ENCODE measurements around the gene UBE3C.
"Not testable (repeated sequence)": the region's sequence is repeated elsewhere in the genome, so short reads cannot be mapped to it uniquely, and the experiment has no call there.

UBE3C gene

DNA sequence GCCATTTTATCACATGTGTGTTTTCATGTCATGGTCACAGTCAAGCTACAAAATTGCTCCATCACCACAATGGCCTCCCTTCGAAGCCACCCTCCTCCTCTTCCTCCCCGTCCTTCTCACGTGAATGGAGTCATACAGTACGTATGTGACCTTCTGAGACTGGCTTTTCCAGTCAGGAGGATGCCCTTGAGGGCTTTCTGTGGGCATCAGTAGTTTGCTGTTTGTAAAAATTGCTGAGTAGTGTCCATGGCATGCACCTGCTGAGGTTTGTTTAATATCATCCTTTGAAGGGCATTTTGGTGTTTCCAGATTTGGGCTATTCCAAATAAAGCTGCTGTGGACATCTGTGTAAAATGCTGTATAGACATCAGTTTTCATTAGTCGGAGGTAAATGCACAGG is 5.9 kb upstream of the UBE3C start:
- no peak for DNase-seq

DNA sequence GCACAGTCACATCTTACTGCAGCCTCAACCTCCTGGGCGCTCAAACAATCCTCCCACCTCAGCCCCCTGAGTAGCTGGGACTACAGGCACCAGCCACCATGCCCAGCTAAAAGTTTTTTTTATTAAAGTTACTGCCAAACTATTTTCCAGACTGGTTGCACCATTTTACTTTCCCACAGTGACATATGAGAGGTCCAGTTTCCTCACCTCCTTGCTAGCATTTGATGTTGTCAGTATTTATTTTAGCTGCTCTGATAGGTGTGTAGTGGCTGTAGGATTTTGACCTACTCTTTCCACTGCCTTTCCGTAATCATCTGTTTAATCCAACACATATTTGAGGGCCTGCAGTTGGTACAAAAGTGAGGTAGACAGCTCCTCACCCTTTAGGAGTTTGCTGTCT is 5.4 kb upstream of the UBE3C start:
- no peak for DNase-seq

DNA sequence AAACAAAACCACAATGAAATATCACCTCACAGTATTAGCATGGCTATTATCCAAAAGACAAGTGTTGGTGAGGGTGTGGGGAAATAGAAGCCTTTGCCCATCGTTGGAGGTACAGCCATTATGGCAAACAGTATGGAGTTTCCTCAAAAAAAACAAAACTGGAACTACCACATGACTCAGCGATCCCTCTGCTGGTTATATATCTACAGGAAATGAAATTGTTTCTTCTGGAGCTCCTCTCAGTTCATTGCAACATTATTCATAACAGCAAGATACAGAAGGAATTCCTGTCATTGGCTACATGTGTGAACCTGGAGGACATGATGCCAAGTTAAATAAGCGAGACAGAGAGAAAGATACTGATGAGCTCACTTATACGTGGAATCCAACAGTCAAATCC is 2.4 kb upstream of the UBE3C start:
- DNase-seq, result peak; percentile 38

DNA sequence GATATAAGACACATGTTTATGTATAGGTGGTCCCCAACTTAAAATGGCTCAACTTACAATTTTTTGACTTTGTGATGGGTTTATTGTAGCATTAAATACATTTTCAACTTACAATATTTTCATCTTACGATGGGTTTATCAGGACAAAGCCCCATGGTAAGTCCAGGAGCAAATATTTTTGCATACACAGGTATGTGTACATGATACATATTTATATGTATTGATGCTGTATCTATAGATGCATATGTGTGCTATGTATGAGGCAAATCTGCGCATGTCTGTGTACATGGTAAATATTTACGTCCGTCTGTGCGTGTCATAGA is 664 bp upstream of the UBE3C start:
- DNase-seq, result peak; percentile 77

DNA sequence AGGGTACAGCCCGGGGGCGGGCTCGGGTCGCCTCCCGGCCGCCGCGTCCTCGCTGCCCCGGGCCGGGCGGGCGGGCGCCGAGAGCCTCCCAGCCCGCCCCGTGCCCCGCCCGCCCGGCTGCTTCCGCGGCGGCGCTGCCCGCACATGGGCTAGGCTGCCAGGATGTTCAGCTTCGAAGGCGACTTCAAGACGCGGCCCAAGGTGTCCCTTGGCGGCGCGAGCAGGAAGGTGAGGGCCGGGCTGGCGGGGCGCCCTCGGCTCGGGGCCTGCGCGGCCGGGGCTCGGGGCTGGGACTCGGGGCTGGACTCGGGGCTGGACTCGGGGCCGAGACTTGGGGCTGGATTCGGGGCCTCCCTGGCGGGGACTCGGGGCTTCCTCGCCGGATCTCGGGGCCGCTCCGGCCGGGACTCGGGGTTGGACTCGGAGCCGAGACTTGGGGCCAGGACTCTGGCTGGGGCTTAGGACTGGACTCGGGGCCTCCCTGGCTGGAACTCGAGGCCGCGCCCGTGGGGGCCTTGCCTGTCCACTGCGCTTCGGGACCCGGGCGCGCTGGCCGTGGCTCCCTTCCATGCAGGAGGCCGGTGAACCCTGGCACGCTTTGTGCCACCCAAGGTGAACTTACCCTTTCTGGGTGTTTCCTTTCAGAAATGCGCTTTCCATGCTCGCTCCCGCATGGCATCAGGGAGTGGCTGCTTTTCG is 534 bp downstream of the UBE3C start:
- DNase-seq, result no peak

DNA sequence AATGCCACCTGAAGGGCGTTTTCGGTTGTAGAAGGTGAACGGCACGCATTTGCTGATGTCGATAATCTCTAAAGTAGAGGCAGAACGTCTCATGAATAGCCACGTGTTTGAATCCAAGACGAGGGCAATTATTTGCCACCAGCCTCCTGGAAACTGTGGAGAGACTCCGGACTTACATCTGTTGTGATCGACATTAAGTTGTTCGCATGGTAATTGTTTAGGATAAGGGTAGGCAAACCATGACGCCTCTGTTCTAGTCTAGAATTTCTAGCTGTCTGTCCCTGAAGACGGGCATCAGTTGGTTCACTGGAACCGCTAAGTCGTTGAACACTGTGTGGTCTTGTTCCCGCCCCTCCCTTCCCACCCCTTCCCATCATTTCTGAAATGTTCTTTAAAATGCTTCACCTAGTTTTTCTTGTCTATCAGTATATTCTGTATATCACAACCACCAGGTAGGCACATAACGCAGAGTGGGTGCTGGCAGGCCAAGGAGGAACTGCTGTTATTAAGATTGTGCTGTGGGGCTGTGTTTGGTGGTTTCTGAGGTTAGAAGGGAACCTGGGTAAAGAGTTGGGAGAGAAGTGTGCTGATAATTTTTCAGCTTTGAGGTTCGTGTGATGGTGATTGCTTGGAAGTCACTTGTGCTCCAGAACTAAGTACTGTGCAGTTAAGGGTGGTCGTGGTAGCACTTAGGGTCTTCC is 1.2 kb downstream of the UBE3C start:
- DNase-seq, result no peak

DNA sequence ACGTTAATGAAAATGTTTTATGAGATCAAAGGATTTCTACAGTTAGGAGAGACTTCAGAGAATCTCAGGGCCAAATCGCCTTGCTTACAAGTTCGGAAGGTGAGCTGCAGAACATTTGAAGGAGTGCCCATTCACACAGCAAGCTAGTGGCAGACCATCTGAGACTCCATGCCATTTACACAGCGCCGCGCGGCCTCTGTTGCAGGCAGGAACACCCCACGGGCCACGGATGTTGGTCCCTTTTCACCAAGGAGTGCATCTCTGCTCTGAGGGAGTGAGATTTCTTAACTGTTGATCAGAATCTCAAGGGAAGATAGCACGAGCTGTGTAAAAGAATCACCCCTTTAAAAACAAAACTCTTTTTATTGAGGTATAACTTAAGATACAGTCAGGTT is 1.8 kb downstream of the UBE3C start:
- DNase-seq, result no peak

DNA sequence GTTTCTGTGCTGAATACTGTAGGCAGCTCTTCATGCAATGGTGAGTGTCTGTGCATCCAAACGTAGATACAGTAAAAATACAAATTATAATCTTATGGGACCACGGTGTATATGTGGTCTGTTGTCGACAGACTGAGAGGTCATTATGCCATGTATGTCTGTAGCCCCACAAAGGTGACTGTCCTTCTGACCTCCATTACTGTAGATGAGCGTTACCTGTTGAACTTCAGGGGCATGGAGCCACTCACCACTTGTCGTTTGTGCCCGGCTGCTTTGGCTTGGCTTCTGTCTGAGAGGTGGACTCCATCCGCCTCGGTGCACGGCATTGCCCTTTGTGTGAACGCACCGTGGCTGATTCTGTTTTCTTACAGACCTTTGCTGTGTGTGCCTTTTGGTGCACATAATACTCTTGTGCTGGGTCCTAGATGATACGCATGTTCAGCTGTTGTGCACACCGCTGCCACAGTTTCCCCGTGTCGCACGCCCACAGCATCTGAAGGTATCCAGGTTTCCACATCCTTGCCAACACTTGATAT is 2.9 kb downstream of the UBE3C start:
- DNase-seq, result no peak

DNA sequence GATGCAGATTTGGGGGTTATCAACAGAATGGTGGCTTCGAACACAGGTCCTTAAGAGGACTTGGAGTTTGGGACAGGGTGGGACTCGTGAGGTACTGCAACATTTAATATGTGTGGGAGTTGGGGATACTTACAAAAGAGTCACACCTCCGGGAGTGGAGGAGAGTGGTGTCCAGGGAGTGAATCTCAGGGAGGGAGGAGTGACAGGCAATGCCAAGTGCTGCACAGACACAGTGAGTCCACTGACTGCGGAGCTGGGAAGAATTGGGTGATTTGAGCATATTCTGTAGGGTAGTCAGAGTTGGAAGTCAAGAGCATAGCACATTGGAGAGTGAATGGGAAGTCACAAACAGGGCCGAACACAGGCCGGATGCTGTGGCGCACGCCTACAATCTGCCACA is 5.1 kb downstream of the UBE3C start:
- no peak for DNase-seq

DNA sequence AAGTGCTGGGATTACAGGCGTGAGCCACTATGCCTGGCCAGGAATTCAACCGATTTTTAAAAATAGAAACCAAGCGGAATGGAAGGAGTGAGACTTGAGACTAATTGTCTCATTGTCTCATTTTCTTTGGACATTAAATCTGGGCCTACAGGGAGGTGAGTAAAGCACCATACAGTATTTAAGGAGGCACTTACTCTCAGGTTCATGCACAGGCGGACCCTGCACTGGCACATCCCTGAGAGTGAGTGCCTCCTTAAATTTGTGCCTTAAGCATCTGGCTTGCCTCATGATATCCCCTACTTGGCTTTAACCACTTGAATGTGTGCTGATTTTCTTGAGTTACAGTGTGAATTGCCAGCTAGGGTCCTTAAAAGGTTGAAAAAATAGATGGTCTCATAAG is 10.6 kb downstream of the UBE3C start:
- DNase-seq, result no peak

DNA sequence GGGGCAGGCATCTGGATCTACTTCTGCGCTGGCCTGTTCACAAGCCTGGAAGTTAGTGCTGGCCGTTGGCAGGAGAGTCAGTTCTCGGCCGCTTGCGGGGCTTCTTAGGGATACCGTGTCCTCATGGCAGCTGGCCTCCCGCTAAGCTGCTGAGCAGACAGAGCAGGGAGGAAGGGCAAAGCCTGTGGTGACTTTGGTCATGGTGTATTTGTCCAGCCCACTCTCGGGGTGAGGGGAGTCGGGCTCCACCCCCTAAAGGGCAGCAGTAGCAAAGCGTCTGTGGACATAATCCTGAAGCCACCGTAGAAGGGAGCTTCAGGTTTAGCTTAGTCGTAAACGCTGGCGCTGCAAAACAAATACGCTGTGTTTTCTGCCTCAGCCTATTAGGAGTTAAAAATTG is 12.2 kb downstream of the UBE3C start:
- DNase-seq, result no peak

DNA sequence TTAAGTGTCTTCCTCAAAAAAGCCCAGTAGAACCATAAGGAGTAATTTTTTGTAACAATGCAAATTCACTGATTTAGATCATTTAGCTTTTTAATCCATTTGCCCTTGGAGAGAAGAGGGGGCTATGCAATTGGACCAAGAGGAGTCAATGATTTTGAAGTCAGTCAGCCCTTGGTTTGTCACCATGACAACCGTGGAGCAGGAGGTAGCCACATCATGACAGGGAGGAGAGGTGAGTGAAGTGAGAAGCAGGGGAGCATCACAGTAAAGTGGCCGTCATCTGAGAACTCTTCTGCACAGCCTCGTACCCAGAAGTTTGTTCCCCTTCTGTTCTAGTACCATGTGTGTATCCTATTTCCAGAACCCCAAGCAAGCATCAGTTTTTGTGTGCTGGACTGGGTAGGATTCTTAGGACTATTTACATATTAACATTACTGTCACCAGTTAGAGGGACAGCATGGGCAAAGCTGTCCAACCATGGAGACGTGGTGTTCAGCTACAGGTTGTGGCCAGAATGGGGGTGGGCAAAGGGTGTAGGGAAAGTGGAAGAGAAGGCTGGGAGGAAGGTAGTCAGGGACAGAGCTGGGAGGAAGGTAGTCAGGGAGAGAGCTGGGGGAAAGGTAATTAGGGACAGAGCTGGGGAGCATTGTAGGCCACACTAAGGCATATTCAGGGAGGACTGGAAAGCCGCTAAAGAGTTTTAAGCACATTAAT is 13.1 kb downstream of the UBE3C start:
- no peak for DNase-seq

DNA sequence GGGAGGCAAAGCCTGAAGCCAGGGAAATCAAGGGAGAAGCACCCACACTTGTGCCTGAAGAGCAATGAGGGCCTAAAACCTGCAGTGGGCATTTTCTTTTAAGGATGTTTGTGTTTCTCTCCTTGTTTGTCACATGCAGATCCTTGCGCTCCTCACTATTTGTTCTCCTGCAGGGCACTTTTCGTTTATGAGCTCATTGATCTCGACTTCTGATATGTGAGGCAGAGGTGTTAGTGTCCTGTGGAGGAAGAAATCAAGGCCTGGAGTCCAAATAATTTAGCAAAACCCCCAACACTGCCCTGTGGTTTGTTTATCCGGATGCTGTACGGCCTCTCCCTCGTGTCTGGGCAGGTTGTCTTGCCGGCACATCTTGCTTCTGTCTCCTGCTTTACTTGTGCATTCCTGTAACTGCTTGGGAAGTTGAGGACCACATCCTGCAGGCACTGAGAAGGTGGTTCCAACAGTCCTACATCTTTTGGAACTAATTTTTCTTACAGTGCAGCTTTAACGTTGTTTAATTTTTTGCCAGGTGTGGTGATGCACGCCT is 13.7 kb downstream of the UBE3C start:
- DNase-seq, result no peak

DNA sequence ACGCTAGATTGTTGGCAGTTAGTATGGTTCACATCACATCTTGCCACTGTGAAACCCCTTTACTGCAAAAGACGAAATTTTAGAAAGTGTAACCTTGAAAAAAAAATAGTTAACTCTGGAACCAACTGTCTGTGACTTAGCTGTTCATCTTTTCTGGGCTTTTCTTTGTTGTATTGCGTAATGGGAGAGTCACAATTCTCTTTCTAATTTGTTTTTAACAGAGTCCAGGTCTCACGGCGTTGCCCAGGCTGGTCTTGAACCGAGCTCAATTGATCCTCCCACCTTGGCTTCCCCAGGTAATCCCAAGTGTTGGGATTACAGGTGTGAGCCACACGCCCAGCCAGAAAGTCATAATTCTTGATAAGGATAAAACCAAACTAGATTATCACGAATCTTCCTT is 14.5 kb downstream of the UBE3C start:
- no peak for DNase-seq

DNA sequence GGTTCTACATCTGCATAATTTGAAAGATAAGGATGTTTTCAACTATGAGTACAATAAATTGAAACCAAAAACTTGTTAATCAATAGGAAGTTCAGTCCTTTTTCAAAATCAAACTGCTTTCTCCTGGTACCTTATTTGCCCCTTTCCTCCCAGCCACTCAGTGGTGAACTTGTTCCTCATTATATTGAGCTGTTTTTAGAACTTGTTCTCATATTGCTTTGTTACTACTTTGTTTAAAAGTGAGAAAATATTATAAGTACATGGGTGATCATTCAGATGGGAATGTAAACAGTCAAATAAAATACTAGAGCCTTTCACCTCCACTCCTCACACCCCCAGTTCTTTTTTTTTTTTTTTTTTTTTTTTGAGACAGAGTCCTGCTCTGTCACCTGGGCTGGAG is 17.2 kb downstream of the UBE3C start:
- DNase-seq, result no peak

DNA sequence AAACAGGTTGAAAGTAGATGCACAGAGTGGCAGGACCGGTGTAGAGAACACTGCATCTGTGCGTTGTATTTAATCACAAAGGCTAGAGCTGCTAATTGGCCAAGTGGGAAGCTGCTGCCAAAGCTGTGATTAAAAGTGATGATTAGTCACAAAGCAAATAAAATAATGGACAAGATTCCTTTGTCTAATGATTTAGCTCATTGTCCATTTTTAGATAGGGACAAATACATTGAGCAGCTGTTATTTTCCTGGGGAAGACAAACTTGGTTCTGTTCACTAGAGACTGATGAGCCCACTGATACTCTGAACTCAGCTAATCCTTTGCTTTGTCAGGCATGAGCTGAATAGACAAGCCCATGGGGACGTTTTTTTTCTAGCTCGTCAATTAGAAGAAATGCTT is 19.7 kb downstream of the UBE3C start:
- no peak for DNase-seq

DNA sequence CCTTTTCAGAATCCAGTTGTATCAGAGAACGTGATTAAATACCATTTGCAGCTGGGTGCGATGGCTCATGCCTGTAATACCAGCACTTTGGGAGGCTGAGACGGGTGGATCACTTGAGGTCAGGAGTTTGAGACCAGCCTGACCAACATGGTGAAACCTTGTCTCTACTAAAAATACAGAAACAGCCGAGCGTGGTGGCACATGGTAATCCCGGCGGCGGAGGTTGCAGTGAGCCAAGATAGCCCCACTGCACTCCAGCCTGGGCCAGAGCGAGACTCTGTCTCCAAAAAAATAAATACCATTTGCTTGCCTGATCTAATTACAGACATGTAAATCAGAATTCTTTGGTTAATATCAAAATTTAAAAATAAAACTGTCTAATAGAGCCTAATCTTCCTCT is 20.8 kb downstream of the UBE3C start:
- not testable (repeated sequence) for DNase-seq

DNA sequence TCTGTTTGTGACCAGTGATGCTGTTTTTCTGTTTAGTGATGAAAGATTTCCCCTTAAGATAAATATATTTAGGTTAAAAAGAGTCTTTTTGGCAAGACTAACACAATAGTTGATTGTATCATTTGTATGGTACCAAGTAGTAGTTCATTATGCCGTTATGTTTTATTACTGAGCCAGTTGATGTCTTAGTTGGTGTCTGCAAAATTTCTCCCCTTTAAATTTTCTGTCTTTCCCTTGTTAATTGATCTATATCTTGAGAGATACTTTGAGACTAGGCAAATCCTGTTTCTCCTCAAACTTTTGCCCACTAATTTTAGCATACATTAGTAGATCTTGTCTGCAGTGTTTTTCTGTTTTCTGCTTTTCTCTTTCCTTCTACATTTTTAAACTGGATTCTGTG is 21.7 kb downstream of the UBE3C start:
- DNase-seq, result no peak

DNA sequence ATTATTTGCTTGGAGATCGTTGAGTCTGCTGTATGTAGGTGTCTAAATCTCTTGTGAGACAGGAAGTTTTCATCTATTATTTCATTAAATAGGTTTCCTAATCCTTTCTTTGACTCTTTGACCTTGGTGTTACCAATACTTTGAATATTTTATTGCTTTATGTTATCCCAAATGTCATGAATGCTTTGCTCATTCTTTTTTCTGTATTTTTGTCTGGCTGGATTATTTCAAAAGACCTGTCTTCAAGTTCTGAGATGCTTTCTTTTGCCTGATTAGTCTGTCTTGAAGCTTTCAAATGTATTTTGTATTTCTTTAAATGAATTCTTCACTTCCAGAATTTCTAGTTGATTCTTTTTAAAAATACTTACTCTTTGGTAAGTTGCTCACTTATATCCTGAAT is 27.3 kb downstream of the UBE3C start:
- no peak for DNase-seq

DNA sequence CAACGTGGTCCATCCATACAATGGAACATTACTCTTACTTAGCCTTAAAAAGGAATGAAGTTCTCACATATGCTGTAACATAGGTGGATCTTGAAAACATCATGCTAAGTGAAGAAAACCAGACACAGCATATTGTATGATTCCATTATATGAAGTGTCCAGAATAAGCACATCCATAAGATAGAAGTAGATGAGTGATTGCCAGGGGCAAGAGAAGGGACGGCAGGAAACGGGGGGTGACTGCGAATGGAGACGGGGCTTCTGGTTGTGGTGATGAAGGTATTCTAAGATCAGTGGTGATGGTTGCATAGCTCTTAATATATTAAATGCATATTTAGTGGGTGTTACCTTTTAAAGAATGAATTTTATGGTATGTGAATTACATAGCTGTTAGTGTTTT is 29.8 kb downstream of the UBE3C start:
- DNase-seq, result no peak

DNA sequence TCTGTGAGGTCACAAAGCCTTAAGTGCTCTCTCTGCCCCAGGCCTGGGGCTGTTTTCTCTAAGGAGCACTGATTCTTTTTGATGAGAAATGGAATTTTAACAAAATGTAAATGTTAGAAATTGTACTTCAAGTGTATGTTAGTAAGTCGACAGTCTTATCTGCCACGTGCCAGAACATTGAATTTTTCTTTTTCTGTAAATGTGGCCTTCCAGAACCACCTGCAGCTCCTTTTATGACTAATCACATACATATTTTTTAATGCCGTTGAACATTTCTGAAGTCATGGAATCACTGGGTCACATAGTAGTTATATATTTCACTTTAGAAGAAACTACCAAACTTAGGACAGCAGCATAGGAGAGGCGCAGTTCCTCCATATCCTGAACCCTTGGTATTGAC is 38.0 kb downstream of the UBE3C start:
- no peak for DNase-seq

DNA sequence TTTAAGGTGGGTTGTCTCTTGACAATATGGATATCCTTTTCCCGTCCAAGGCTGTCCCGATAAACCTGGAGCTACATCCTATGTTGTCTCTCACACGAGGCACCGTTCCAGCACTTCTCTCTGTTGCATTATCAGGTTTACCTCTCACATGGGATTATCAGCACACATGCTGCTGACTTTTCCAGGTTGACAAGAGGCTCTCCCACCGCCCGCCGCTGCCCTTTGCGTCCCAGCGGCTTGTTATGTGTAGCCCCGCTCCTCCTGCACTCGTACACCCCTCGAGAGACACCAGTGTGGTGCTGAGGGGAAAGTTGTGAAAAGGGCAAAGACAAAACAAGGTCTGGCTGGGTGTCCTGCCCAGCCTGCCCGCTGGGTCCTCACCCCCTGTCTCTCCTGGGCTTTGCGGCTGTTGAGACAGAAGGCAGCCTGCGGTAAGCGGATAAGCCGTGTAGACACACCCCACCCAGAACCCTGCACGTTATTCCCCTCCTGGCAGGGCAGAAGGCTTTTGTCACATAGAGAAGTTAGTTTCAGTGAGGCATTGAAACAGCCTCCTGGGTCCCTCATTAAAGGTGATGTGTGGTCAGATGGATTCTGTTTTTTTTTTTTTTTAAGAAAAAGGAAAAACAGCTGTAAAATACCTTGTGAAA is 38.7 kb downstream of the UBE3C start:
- no peak for DNase-seq

DNA sequence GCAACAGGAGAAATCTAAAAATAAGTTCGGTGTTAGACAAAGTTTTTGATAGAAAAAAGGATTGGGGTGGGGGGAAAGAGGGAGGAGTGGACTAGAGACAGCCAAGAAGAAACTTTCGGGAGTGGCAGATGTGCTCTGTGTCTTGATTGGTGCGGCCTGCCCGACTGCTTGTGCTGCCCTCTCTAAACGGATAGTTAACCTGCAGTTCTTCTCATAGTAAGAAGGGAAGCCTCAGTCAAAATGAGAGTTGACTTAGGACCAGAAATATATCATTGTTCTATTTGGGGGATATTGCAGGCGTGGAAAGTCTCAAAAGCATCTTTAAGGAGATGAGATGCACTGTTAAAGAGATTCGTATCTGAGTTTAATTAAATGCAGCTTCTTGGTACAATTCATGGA is 39.3 kb downstream of the UBE3C start:
- no peak for DNase-seq
